GM21528 (cell line): ENCODE data around the gene INTS3.

Source experiments
- ATAC-seq: cut with Tn5 transposase; IDR thresholded peaks from one replicate; pipeline ENCODE4 v1.9.1; 2021; ENCODE audit warnings: mild to moderate bottlenecking, moderate library complexity; ENCODE audit not compliant: unreplicated experiment, low FRiP score

INTS3 gene

GRCh38 chr1:153816283-153816889 is 88.5 kb downstream of the INTS3 start:
- ATAC-seq = no peak

- no peak for ATAC-seq
Observed at GRCh38 chr1:153818876-153819275, 91.0 kb downstream of the INTS3 start.
